GM15510 (cell line): Measurements from ENCODE around the gene PARVG.

Experiments
- POLR2A ChIP-seq: IDR thresholded peaks from 3 replicates; pipeline ENCODE4 v1.6.1; 2011; ENCODE audit warnings: borderline replicate concordance; ENCODE audit not compliant: insufficient read length; ENCODE audit errors: extremely low read depth

The PARVG gene

GRCh38 chr22:44206696-44207095 lies 26.0 kb downstream of the PARVG start:
- TF ChIP-seq POLR2A = no peak

- TF ChIP-seq POLR2A = no peak
Observed at GRCh38 chr22:44207173-44207980, 26.7 kb downstream of the PARVG start.

GRCh38 chr22:44207981-44208317 lies 27.2 kb downstream of the PARVG start:
- TF ChIP-seq POLR2A = no peak

- TF ChIP-seq POLR2A = no peak
Observed at GRCh38 chr22:44209343-44209742, 28.6 kb downstream of the PARVG start.

GRCh38 chr22:44210722-44211121 lies 30.0 kb downstream of the PARVG start:
- TF ChIP-seq POLR2A = no peak

- no peak for TF ChIP-seq POLR2A
Observed at GRCh38 chr22:44211256-44211945, 30.7 kb downstream of the PARVG start.

- no peak for TF ChIP-seq POLR2A
Observed at GRCh38 chr22:44211946-44212930, 31.5 kb downstream of the PARVG start.

- TF ChIP-seq POLR2A = no peak
Observed at GRCh38 chr22:44212936-44213335, 32.2 kb downstream of the PARVG start.

GRCh38 chr22:44213489-44214043 lies 32.8 kb downstream of the PARVG start:
- no peak for TF ChIP-seq POLR2A

GRCh38 chr22:44214187-44214586 lies 33.5 kb downstream of the PARVG start:
- TF ChIP-seq POLR2A = no peak

GRCh38 chr22:44214764-44215163 lies 34.0 kb downstream of the PARVG start:
- no peak for TF ChIP-seq POLR2A

- no peak for TF ChIP-seq POLR2A
Observed at GRCh38 chr22:44215287-44215686, 34.6 kb downstream of the PARVG start.

GRCh38 chr22:44217346-44217745 lies 36.6 kb downstream of the PARVG start:
- TF ChIP-seq POLR2A = no peak

GRCh38 chr22:44218071-44218470 lies 37.3 kb downstream of the PARVG start:
- no peak for TF ChIP-seq POLR2A

GRCh38 chr22:44219101-44219870 lies 38.6 kb downstream of the PARVG start:
- TF ChIP-seq POLR2A = no peak
